HG02870 (cell line): ENCODE results near the gene ALG6.

Experiments
- ATAC-seq: cut with Tn5 transposase; IDR thresholded peaks from one replicate; pipeline ENCODE4 v1.9.1; 2021; ENCODE audit warnings: mild to moderate bottlenecking, moderate library complexity; ENCODE audit not compliant: unreplicated experiment

The ALG6 gene

DNA sequence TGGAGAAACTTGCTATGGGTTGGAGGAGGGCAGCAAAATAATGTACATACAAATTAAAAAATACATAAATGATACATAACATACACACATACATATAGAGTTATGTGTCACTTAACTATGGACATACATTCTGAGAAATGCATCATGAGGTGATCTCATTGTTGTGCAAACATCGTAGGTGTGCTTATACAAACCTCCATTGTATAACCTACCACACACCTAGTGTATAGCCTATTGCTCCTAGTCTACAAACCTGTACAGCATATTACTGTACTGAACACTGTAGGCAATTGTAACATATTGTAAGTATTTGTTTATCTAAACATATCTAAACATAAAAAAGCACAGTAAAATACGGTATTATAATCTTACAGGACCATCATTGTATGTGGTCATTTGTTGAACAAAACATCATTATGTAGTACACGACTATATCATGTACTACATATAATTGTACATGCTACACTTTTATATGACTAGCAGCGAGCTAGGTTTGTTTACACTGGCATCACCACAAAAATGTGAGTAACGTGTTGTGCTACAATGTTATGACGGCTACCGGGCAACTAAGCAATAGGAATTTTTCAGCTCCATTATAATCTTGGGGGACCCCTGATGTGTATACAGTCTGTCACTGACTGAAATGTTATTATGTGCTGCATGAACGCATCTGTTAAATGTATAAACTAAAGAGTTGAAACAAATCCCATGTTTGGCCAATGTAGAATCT is 120.1 kb downstream of the ALG6 start:
- ATAC-seq, result no peak
